HL-60/S4 treated with phorbol 12-myristate 13-acetate at 8.2 ng/mL for 4 days and 3 days (cell line): ENCODE data around the gene ZNF530.

Source experiments
- in situ Hi-C: fragments of 300-500 bp; cut with MboI; formaldehyde crosslinking; loops from 2 replicates; pipeline ENCODE4 v1.15.0; 2022; ENCODE audit warnings: low sequenced_read_pairs

Gene ZNF530

DNA sequence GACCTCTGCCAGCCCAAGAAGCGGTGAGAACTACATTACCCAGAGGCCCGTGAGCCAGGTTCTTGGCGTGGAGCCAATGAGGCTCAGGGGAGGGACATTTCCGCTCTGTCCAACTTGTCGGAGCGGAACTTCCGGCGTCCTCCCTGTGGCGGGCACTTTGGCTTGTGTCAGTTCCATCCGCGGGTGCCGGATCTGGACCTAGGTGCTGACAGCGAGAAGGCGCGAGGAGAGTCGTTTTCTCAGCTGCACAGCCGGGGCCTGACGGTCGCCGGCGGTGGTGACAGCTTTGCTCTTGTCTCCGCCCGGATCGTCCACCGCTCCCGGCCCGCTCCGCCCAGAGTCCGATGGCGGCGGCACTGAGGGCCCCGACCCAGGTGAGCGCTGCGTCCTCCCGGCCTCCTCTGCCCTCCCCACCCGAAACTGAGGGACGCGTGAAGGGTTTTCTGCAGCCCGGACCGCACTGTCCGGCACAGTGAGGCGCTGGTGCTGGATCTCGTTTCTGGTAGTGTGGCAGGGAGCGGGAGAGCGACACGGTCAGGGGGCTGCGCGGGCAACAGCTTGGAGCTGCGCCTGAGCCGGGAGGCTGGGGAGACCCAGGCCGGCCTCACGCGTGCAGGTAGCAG lies at the start of gene ZNF530:
ZNF530 (plus strand) TSS at position 125 of the 623 bp plus-strand sequence. CDS start 4,461 bp downstream, outside the sequence.
- in situ Hi-C loops = no loop called here

DNA sequence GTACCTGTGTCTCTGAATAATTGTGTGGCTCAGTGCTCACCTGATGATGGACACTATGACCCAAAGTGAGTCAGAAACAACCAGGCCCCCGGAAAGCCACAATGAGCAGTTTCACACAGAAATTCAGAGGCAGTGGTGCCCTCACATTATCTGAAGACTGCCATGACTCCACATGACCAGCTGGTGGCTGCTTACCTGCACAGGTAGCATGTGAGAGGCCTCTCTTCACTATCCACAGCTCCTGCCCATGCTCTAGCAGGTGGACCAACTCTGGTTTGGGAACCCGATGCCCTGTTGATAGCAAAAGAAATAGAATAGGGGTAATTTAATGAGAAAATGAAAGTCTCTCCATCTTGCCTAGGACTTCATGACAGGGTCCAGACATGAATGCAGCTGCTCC lies 47.3 kb upstream of the ZNF530 start:
- in situ Hi-C loops = no loop called here

DNA sequence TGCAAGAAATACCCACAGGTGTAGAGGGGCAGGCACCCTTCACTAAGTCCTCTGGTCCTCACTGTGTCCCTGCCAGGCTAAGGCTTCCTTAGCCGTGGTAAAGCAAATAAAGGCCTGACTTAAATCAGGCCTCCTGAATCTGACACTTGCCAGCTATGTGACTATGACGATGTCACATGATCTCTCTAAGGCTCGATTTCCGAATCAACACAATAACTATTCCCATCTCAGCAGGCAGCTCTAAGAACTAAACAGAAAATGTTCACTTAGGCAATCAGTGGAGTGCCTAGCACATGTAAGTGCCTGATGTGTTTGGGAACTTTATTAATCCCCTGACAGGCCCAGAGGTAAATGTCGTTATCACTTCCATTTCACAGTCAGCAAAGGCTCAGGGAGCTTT lies 42.0 kb upstream of the ZNF530 start:
- in situ Hi-C loops = no loop called here

DNA sequence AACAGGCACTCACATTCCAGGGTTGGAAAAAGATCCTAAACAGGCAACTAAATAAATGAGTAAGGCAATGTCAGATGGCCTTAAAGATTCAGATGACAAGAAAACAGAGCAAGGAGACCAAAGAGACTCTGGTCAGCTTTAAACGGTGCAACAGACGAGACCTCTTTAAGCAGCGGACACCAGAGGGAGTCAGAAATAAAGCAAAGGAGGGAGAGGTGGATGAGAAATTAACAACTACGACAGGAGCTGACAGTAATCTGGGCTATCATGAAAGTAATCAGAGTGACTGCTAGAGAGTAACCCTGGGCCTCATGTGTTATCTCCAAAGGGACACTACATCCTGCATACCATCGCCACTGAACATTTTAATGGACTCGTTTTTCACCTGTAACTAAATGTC lies 41.2 kb upstream of the ZNF530 start:
- in situ Hi-C loops = no loop called here

DNA sequence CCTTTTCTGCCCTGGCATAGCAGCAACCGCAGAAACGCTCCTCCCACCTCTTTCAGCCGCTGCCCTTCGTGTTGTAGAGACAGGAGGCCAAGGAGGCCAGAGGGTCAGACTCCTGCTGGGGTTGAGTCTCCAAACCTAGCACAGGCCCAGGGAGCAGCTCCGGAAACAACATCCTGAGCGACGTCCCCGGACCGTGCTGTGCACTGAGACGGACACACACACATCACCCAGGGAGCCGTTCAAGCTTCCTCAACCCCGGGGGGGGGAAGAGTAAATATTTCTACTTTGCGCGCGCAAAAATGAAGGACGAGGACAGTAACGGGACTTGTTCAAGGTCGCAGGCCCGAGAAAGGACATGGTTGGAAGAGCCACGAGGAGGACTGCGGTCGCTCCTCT lies 40.7 kb upstream of the ZNF530 start:
- in situ Hi-C loops = no loop called here

DNA sequence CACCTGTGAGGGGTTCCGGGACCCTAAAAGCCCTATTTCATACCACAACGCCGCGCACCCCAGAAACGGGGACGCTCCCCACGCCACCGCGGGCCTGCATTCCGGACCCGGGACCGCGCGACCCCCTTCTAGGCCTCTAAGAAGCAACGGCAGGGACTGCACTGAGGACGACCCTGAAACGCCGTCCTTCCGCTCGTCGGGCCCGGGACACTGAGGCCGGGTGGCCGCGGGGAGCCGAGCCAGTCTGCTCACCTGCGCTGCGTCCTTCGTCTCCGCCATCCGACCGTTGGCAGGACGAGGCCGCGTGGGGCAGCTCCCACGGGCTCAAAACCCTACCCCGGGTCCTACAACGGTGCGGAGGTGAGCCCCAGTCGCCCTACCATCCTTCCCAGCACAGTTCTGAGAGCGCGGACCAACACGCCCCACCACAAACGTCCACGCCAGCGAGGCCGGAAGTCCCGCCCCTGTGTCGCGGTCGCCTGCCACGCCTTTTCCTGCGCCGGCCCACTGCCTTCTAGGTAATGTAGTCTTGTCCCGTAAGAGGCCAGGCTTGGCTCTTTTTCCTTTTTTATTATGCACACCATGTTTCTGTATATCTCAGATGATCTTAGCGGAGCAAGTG lies 40.2 kb upstream of the ZNF530 start, which contains the start of gene ZNF550:
ZNF550 (minus strand) TSS at position 460 of the 622 bp plus-strand sequence; CDS start at position 279, 181 bp downstream.
- in situ Hi-C loops = no loop called here

DNA sequence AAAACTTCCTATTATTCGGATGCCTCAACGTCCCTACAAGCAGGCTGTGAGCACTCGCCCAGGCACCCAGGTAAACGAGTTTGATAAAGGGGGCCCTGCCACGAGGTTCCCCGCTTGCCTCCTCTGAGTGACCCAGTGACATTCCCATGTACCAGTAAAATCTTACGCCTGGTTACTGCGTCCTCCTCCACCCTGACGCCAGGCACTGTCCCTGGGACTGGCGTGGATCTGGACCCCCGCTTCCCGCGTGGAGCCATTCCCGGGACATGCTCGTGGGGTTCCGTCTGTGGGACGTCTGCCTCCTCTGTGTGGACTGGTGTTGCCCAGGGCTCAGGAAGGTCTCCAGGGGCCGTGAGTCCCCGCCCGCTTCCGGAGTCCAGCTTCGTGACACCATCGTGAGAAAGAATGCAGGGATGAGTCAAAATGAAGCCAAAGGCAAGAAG lies 39.6 kb upstream of the ZNF530 start:
- in situ Hi-C loops = no loop called here

DNA sequence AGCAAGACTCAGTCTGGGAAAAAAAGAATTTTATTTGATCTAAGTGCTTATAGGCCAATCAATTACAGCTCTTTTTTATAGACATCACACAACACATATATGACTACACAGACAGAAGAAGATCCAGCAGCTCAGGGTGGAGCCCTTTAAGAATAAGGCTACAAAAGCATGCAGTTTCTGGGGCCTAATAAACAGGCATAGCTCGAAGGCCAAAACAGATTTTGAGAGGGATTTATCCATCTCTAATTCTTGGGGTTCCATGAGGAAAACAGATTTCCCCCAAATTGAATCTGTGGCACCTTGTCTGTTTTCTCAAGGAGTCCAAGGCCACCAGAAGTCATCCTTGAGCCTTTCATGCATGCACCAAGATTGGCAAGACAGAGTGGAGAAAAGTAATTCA lies 36.1 kb upstream of the ZNF530 start:
- in situ Hi-C loops = no loop called here

DNA sequence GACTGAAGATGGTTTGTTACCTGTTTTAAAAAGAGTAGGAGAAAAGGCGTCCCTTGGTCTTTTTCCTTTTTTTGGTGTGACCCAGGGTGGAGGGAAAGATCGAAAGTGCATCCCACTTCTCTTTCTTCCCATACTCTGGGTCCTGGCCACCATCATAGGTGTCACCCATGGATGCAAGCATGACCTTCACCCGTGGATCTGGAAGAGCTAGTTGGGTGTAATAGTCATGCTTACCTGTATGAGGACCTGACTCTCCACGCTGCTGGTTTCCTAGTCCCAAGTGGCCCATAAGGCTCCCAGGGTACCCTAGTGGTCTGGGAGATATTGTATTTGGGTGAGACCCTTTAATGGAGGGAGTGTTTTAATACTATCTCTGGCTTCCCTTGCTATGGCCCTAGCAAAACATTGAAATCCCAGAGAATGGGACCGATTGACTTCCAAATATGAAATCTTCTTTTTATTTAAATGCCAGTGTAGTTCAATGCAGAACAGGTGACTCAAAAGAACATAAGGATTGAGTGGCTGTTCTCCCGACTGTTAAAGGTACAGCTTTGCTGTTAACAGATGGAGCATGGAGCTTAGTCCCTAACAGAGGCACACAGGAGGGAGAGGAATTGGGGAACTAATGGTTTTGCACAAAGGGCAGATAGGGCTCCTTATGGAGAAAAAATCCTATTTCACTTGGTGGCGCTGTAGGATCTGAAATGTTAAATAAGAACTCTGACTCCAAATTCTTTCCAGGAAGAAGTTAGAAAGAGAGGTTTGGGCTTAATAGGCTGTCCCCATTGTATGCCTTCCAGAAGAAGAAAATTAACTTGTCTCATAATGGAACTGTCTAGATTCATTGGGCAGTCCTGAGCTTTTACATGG lies 33.1 kb upstream of the ZNF530 start:
- in situ Hi-C loops = no loop called here

DNA sequence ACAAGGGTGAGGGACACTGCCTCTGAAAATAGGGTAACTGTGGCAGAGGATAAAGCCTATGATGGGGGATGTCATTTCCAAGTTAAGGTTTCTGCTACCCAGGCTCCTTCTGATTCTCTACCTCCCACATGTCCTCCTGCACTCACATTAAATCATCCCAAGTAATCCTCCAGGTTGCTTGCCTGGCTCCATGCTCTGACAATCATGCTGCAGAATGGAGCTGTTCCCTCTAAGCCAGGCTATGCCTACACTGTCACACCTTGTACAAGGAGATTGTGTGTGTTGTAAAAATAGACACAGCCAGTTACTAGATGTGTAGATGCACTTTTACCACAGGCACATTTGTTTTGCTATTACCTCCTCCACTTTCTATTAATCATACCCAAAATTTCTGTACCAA lies 29.0 kb upstream of the ZNF530 start:
- in situ Hi-C loops = no loop called here

DNA sequence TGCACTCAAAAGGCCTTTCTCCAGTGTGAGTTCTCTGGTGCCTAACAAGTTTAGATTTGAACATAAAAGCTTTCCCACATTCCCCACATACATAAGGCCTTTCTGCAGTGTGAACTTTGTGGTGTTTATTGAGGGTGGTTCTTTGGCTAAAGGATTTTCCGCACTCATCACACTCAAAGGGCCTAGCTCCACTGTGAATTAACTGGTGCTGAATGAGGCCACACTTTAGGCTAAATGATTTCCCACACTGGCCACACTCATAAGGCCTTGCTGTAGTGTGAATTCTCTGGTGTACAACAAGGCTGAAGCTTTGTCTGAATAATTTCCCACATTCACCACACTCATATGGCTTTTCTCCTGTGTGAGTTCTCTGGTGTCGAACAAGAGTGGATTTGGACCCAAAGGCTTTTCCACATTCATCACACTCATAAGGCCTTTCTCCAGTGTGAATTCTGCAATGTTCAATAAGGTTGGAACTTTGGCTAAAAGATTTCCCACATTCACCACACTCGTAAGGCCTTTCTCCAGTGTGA lies 27.2 kb upstream of the ZNF530 start:
- in situ Hi-C loops = no loop called here

DNA sequence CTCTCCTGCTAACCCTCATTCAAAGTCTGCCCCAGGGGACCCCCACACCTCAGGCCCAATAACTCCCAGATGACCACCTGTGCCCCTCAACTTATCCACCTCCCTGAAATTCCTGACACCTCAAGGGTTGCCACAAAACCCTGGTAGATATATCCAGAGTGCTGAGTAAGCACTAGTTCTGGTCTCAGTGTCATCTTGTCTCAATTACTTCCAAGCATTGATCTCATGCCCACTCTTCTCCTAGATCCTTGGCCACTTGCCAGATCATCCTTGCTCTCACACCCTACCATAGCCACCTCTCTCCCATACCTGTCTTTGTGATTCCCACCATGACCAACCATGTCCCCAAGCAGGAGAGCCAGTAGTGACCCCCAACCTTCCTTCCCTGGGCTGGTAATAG lies 23.0 kb upstream of the ZNF530 start:
- in situ Hi-C loops = no loop called here

DNA sequence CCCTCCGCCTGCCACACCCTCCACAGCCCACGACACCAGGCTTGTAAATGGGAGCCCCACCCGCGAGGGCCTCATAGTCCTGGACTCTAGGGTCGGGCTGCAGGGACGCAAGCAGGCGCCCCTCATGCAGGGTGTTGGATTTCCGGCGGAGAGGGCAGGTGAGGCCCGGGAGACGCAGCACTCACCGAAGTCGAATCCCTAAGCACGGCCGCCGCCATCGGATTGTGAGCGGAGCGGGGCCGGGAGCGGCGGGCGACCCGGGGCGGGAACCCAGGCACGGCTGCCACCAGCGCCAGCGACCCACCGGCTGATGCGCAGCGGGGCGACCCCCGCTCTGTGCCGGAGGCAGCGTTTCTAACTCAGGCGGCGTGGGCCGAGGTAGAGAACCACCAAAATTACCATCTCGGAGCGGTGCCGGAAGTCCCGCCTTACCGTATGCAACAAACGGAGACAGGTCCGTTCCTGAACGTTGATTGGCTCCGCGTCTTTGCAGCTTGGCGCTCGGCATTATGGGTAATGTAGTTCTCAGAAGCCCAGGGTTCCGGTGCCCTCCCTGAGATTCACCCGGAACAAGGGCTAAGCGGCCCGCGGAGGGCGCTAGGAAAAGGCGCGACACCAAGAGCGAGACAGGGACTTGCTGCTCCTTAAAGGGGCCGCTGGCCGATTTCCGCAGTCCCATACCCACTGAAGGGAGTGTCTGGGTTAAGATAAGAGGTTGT lies 21.0 kb upstream of the ZNF530 start, which contains the start of gene ZNF416:
ZNF416 (minus strand) TSS at position 425 of the 719 bp plus-strand sequence; CDS start at position 218, 207 bp downstream.
- in situ Hi-C loops = no loop called here

DNA sequence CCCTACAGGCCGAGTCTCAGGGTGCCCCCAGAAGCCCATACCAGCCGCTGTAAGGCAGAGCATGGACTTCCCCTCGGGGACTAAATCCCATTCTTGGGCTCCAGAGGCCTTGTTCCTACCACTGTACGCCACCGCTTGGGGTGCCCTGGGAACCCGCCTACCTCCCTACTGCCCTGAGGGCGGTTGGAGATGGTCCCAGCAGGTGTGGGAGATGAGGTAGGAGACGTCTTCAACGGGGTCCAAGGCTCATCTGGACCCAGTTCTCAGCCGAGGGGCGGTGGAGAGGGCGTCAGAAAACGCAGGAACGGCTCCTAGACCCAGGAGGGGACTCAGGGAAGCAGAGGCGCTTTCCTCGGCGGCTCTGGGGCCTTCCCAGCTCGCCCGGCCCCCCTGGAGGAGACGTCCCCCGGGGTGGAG lies 16.6 kb upstream of the ZNF530 start:
- in situ Hi-C loops = no loop called here

DNA sequence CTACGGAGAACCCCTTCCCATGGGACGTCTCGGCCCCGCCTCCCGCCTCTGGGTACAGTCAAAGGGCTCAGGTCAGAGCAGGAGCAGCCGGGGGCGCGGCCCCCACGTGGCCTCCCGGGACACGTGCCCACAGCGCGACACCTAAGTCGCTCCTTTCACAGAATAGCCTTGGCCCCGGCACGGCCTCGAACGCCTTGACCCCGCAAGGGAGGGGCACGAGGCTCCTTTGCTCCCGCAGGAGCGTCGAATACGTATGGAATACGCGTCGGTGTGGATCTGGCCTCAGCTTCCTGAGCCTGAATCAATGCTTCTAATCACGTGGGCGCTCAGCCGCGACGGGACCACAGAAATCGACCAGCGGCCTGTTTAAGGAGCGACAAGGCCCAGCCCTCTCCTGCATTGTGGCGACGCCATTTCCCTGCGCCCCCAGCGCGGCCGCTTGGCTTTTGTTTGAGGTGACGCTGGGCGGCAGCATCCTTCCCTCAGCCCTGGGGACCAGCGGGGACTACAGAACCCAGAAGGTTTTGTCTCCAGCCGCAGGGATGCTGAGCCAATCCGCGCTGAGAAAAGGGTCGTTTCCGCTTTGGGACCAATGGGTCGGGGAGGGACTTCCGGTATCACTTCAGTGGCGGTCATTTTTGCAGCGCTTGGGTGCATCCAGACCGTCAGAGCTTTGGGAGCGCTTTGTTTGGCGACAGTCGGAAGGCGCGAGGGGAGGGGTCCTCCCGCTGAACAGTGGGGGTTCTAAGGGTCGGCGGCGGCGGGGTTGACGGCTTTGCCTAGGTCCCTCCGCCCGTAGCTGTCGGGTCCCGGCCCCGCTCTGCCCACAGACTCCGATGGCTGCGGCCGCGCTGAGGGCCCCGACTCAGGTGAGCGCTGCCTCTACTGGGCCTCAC lies 15.9 kb upstream of the ZNF530 start, which contains the start of gene ZIK1:
ZIK1 (plus strand) TSS at position 625 of the 896 bp plus-strand sequence; CDS start at position 837, 212 bp downstream.
- in situ Hi-C loops = no loop called here

DNA sequence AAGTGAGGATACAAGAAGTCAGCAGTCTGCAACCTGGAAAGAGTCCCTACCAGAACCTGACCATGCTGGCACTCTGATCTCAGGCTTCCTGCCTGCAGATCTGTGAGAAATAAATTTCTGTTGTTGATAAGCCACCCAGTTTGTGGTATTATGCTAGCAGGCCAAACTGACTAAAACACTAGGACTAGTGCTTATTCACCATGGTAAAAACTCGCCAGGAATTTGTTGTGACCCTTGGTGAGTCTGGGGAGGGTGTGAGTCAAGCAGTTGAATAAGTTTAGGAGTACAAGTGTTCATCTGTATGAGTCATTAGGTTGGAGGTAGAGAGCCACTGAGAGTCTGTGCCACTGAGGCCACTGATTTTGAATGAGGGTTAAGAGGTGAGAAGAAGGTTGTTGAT lies 12.2 kb upstream of the ZNF530 start:
- in situ Hi-C loops = no loop called here

DNA sequence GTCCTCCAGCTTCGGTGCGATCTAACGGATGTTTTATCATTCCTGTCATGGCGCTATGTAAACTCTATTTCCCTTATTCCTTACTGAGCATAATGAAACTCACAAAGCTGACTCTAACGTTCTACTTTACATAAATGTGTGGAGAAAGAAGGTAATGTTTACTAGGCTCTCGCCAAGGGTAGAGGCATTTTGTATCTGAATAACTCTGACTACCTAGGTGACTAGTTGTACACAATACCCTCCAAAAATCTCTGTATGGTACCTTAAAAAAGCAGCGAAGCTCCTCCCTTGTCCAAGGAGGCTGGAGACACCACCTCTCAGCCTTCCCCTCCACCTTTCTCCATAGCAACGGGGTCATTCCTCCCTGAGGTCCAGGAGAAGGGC lies 316 bp upstream of the ZNF530 start:
- in situ Hi-C loops = no loop called here

DNA sequence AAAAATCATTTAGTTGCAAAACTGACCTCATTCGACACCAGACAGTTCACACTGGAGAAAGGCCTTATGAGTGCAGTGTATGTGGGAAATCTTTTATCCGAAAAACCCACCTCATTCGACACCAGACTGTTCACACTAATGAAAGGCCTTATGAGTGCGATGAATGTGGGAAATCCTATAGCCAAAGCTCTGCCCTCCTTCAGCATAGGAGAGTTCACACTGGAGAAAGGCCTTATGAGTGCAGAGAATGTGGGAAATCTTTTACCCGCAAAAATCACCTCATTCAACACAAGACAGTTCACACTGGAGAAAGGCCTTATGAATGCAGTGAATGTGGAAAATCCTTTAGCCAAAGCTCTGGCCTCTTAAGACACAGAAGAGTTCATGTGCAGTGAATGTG lies 7.2 kb downstream of the ZNF530 start:
- in situ Hi-C loops = no loop called here

DNA sequence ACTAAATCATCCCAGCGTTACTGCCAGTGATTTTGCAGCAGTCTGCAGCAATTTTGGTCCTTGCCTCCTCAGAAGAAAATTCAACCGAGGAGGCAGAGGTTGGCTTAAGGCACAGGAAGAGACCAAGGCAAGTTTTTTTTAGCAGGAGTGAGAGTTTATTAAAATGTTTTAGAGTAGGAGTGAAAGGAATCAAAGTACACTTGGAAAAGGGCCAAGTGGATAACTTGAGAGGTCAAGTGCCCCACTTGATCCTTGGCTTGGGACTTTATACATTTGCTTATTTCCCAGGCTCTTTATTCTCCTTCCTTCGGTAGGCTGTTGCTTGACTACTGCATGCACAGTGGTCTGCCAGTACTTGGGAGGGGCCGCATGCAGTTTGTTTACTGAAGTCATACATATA lies 11.4 kb downstream of the ZNF530 start:
- in situ Hi-C loops = no loop called here
